Bronchial epithelial cell (primary cell): ENCODE data around the gene RPL27A. TPM values are rescaled to one million over a fixed set of nuclear protein-coding genes. Genes with fewer than 3 reads are reported as not detected.

Experiments used
- DNase-seq: peaks from one replicate; pipeline ENCODE4 v3.0.0-alpha.2; 2010; ENCODE audit warnings: low read depth
- FAIRE-seq: peaks from 2 replicates; lab custom pipeline; 2011; peaks lifted over from hg19 to GRCh38; lab: Jason Lieb, UNC
- H3K27me3 ChIP-seq: 2 replicates; pipeline ENCODE4 v1.5.1; 2011; ENCODE audit warnings: low read length; ENCODE audit not compliant: control insufficient read depth, insufficient read depth
- H3K36me3 ChIP-seq: 2 replicates; pipeline ENCODE4 v1.5.1; 2011; ENCODE audit warnings: low read length; ENCODE audit not compliant: control insufficient read depth, insufficient read depth
- H3K4me3 ChIP-seq: 2 replicates; pipeline ENCODE4 v1.5.1; 2011; ENCODE audit warnings: mild to moderate bottlenecking, low read depth, low read length, control low read depth
- total RNA-seq: library from RNA; depleted of rRNA; stranded (reverse); fragments of >200 nt; gene quantifications from 2 replicates; pipeline ENCODE4 v1.2.1, GENCODE V29; 2014
- TF ChIP-seq, protein P1 (sequence below): IDR thresholded peaks from 2 replicates; pipeline ENCODE4 v1.5.1; 2011; ENCODE audit warnings: mild to moderate bottlenecking, moderate library complexity, low read length, control low read depth, inconsistent platforms; ENCODE audit not compliant: insufficient read depth, severe bottlenecking

RPL27A gene
- total RNA-seq, 1 donor from 2014 or later, result 1,407 TPM

- no peak overlapping the region for H3K4me3 ChIP-seq
- DNase-seq (no peak), FAIRE-seq (no peak)
- H3K36me3 ChIP-seq, result no peaks in the 10 kb centered on the region
- TF ChIP-seq, protein P1, sequence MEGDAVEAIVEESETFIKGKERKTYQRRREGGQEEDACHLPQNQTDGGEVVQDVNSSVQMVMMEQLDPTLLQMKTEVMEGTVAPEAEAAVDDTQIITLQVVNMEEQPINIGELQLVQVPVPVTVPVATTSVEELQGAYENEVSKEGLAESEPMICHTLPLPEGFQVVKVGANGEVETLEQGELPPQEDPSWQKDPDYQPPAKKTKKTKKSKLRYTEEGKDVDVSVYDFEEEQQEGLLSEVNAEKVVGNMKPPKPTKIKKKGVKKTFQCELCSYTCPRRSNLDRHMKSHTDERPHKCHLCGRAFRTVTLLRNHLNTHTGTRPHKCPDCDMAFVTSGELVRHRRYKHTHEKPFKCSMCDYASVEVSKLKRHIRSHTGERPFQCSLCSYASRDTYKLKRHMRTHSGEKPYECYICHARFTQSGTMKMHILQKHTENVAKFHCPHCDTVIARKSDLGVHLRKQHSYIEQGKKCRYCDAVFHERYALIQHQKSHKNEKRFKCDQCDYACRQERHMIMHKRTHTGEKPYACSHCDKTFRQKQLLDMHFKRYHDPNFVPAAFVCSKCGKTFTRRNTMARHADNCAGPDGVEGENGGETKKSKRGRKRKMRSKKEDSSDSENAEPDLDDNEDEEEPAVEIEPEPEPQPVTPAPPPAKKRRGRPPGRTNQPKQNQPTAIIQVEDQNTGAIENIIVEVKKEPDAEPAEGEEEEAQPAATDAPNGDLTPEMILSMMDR, result no peak
- H3K27me3 ChIP-seq, result no peaks in the 10 kb centered on the region
Observed at GRCh38 chr11:8722809-8723208, 40.2 kb downstream of the RPL27A start.

GRCh38 chr11:8723711-8724110 lies 41.1 kb downstream of the RPL27A start:
- Histone ChIP-seq H3K36me3 (no peaks in the 10 kb centered on the region), H3K4me3 (no peak overlapping the region), H3K27me3 (no peaks in the 10 kb centered on the region)
- DNase-seq (no peak), FAIRE-seq (no peak)
- TF ChIP-seq, protein P1, result no peak

DNA sequence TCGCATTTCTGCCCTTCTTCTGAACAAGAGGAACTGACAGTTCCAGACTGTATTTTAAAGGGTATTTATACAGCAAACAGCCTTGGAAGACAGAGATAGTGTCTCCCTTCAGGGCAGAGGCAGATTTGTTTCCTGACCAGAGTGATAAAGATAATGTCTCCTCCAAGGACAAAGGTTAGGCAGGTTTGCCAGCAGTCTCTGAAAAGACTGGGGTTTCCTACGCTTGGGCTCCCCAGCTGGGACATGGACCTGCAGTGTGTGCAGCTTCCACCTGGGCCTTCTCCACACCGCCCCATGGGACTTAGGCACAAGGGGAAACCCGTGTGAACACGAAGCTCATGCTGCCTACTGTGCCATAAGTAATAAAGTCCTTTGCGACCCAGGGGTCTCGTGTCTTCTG lies 42.1 kb downstream of the RPL27A start:
- Histone ChIP-seq H3K36me3 (peaks cover 1% of the 10 kb centered on the region), H3K27me3 (no peaks in the 10 kb centered on the region), H3K4me3 (no peak overlapping the region)
- DNase-seq (no peak), FAIRE-seq (peak; percentile 7)
- TF ChIP-seq, protein P1, result no peak

- peak; percentile 72 for FAIRE-seq
- no peak for DNase-seq
- Histone ChIP-seq H3K27me3 (no peaks in the 10 kb centered on the region), H3K4me3 (no peak overlapping the region), H3K36me3 (peaks cover 4% of the 10 kb centered on the region)
- TF ChIP-seq, protein P1, result no peak
Observed at GRCh38 chr11:8726395-8726794, 43.8 kb downstream of the RPL27A start.

- TF ChIP-seq, protein P1, result no peak
- FAIRE-seq (no peak), DNase-seq (no peak)
- Histone ChIP-seq H3K27me3 (no peaks in the 10 kb centered on the region), H3K4me3 (no peak overlapping the region), H3K36me3 (peaks cover 4% of the 10 kb centered on the region)
Observed at GRCh38 chr11:8728563-8728962, 46.0 kb downstream of the RPL27A start.

GRCh38 chr11:8729067-8729466 lies 46.5 kb downstream of the RPL27A start:
- DNase-seq, result no peak
- H3K36me3 ChIP-seq, result peaks cover 4% of the 10 kb centered on the region
- no peak for FAIRE-seq
- no peak overlapping the region for H3K4me3 ChIP-seq
- TF ChIP-seq, protein P1, result no peak
- no peaks in the 10 kb centered on the region for H3K27me3 ChIP-seq
